Gastrocnemius medialis (tissue), 4 donors: Measurements from ENCODE around the gene CD58. TPM values are rescaled to one million over a fixed set of nuclear protein-coding genes. Genes with fewer than 3 reads are reported as not detected.

Source experiments
- ATAC-seq, 2 donors: fragments of 150-250 bp; one replicate each; pipeline ENCODE4 v1.9.1; 2016
- DNase-seq, 2 donors: peaks; one replicate each; pipeline ENCODE4 v3.0.0-alpha.2; 2019
- H3K27ac ChIP-seq, 4 donors: fragments of 200-600 bp; sonication (generic); 1 replicate in 1 of 4; 2 replicates in 3 of 4; pipeline ENCODE4 v1.5.1; 2016 to 2018; ENCODE audit warnings: mild to moderate bottlenecking in 2 of 4, moderate library complexity in 1 of 4
- H3K27me3 ChIP-seq, 3 donors: fragments of 200-600 bp; sonication (generic) in 2 of 3; 1 replicate in 1 of 3; 2 replicates in 2 of 3; pipeline versions ENCODE4 v1.5.1 to v1.6.0; 2016 to 2019; ENCODE audit warnings: mild to moderate bottlenecking in 1 of 3, moderate library complexity in 1 of 3
- H3K36me3 ChIP-seq, 2 donors: fragments of 200-600 bp; sonication (generic) in 1 of 2; one replicate each; pipeline ENCODE4 v1.5.1; 2017 to 2018
- H3K4me1 ChIP-seq, 2 donors: fragments of 200-600 bp; sonication (generic) in 1 of 2; one replicate each; pipeline ENCODE4 v1.5.1; 2016 to 2017; ENCODE audit warnings: mild to moderate bottlenecking in 2 of 2
- H3K4me3 ChIP-seq, 4 donors: fragments of 200-600 bp; sonication (generic) in 3 of 4; 1 replicate in 1 of 4; 2 replicates in 3 of 4; pipeline ENCODE4 v1.5.1; 2016 to 2019; ENCODE audit warnings: mild to moderate bottlenecking in 2 of 4
- H3K9me3 ChIP-seq, 3 donors: fragments of 200-600 bp; sonication (generic) in 2 of 3; 1 replicate in 1 of 3; 2 replicates in 2 of 3; pipeline ENCODE4 v1.5.1; 2016 to 2019
- POLR2A ChIP-seq, 2 donors: fragments of 450-650 bp; IDR thresholded peaks; one replicate each; pipeline ENCODE4 v1.6.1; 2017; ENCODE audit warnings: antibody characterized with exemption in 2 of 2, mild to moderate bottlenecking in 2 of 2, moderate library complexity in 2 of 2
- in situ Hi-C, 4 donors: fragments of 200-750 bp; cut with MboI; loops; one replicate each; pipeline versions ENCODE4 v1.15.0 to v1.8.0; 2017; ENCODE audit warnings: low sequenced_read_pairs in 4 of 4
- intact Hi-C: fragments of 100-400 bp; cut with DNase I; formaldehyde crosslinking; loops from one replicate; pipeline ENCODE4 v1.15.1; 2023; ENCODE audit warnings: low total_unique reads
- total RNA-seq, 4 donors: library from RNA; depleted of rRNA; stranded (reverse); fragments of >200 nt; gene quantifications; one replicate each; pipeline versions ENCODE4 v1.1.0 to v1.2.3, GENCODE V29; 2016
- TF ChIP-seq, protein P1 (sequence below), 5 experiments: fragments of 450-650 bp in 3 of 5; fragments of 200-600 bp in 2 of 5; sonication (generic) in 2 of 5; IDR thresholded peaks in 4 of 5; conservative IDR thresholded peaks in 1 of 5; 1 replicate in 4 of 5; 2 replicates in 1 of 5; pipeline ENCODE4 v1.5.1; 2016 to 2019; ENCODE audit warnings: antibody characterized with exemption in 5 of 5, mild to moderate bottlenecking in 3 of 5, moderate library complexity in 3 of 5

CD58 gene
- total RNA-seq, 4 donors from 2014 or later, result 4.1 to 15.9 (median 10.2) TPM

DNA sequence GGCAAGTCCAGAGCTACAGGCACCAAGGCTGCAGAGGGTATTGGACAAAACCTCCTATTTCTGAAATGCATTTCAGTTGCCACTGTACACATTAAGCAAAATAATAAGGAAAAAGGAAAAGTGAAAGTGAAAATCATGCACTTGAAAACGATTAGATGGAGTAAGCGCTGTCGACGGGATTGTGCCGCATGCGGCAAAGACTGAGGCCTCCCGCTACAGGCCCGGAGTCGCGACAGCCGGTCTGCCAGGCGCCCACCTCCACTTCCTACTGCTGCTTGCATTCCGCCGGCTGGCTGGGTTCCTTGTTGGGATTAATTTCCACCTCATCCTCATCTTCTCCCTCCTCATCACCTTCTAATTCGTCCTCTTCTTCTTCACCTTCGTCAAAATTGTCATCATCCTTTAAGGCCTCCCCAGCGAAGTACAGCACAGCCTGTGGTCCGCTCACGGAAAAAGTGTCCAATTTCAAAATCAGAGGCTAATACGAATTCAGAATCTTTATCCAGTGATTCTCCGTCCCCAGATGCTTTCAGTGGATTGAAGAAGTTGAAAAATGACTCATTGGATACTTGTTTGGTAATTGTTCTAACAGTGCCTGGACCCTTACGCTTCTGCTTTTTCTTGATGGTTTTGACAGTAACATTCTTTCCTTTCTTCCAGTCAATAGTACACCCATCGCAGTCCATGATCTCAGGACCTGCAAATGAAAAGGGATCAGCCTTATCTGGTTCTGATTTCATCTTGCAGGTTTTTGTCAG is 38.0 kb downstream of the CD58 start:
- Histone ChIP-seq H3K9me3 (no peaks in the 10 kb centered on the region), H3K36me3 (peaks cover 0 to 22% of the 10 kb centered on the region in 2 donors), H3K4me3 (no peak overlapping the region), H3K27ac (no peak overlapping the region), H3K27me3 (no peaks in the 10 kb centered on the region), H3K4me1 (no peaks in the 10 kb centered on the region)
- no peak for TF ChIP-seq POLR2A (IDR thresholded peaks at IDR 0.05)
- TF ChIP-seq, protein P1, sequence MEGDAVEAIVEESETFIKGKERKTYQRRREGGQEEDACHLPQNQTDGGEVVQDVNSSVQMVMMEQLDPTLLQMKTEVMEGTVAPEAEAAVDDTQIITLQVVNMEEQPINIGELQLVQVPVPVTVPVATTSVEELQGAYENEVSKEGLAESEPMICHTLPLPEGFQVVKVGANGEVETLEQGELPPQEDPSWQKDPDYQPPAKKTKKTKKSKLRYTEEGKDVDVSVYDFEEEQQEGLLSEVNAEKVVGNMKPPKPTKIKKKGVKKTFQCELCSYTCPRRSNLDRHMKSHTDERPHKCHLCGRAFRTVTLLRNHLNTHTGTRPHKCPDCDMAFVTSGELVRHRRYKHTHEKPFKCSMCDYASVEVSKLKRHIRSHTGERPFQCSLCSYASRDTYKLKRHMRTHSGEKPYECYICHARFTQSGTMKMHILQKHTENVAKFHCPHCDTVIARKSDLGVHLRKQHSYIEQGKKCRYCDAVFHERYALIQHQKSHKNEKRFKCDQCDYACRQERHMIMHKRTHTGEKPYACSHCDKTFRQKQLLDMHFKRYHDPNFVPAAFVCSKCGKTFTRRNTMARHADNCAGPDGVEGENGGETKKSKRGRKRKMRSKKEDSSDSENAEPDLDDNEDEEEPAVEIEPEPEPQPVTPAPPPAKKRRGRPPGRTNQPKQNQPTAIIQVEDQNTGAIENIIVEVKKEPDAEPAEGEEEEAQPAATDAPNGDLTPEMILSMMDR (IDR thresholded peaks at IDR 0.05 in 4 of 5, conservative IDR thresholded peaks at IDR 0.05 in 1 of 5), result no peak
- in situ Hi-C loops (no loop called here), intact Hi-C loops (no loop called here)
- DNase-seq (no peak), ATAC-seq (no peak)

DNA sequence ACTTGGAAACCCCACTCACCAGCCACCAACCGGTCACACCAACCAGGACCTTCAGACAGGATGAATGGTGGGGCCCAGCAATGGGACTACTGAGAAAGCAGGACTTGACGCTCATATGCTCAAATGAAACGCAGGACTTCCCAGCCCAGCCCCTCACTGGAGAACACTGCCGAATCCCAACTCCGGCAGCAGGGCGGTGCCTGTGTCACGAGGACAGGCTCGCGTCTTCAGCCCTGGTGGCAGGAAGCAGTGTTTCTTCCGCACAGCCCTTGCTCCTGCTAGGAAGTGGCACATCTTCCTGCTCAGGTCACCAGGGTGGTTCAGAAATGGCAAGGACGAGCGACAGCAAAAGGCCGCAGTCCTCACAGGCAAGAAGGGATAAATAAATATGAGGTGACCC is 38.9 kb downstream of the CD58 start:
- Histone ChIP-seq H3K4me3 (no peak overlapping the region), H3K9me3 (no peaks in the 10 kb centered on the region), H3K4me1 (no peaks in the 10 kb centered on the region), H3K27me3 (no peaks in the 10 kb centered on the region), H3K27ac (no peak overlapping the region), H3K36me3 (peaks cover 0 to 22% of the 10 kb centered on the region in 2 donors)
- in situ Hi-C loops, result no loop called here
- DNase-seq, result no peak
- no peak for TF ChIP-seq POLR2A (IDR thresholded peaks at IDR 0.05)
- TF ChIP-seq, protein P1 (IDR thresholded peaks at IDR 0.05 in 4 of 5, conservative IDR thresholded peaks at IDR 0.05 in 1 of 5), result no peak
- intact Hi-C loops, result no loop called here
- ATAC-seq, result no peak

- Histone ChIP-seq H3K27me3 (no peaks in the 10 kb centered on the region), H3K36me3 (peaks cover 0 to 16% of the 10 kb centered on the region in 2 donors), H3K27ac (no peak overlapping the region), H3K9me3 (no peaks in the 10 kb centered on the region), H3K4me1 (no peaks in the 10 kb centered on the region), H3K4me3 (no peak overlapping the region)
- no peak for ATAC-seq
- no peak for DNase-seq
- intact Hi-C loops (no loop called here), in situ Hi-C loops (no loop called here)
- no peak for TF ChIP-seq POLR2A (IDR thresholded peaks at IDR 0.05)
- TF ChIP-seq, protein P1 (IDR thresholded peaks at IDR 0.05 in 4 of 5, conservative IDR thresholded peaks at IDR 0.05 in 1 of 5), result no peak
Measured at GRCh38 chr1:116529681-116530080, 41.1 kb downstream of the CD58 start.

DNA sequence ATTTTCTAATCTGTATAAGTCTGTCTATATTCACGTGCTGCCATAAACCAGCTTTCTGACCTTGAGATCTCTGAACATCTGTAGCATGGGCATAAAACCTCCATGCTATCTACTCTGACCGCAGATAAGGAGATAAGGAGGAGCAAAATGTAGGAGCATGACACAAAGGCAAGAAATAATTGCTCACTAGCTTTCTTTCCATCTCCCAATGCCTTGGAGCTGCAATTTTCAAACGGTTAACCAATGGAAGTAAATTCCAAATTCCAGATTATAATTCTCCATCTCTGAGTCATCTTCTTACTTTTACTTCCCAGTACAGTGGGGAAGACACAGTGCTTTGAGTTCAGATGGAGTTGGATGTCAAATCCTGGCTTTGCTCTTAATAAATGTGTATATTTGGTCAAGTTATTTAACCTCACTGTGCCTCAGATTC is 41.6 kb downstream of the CD58 start:
- ATAC-seq, result no peak
- in situ Hi-C loops (no loop called here), intact Hi-C loops (no loop called here)
- H3K27ac ChIP-seq, result no peak overlapping the region
- H3K36me3 ChIP-seq, result peaks cover 0 to 16% of the 10 kb centered on the region in 2 donors
- no peak overlapping the region for H3K4me3 ChIP-seq
- H3K27me3 ChIP-seq, result no peaks in the 10 kb centered on the region
- no peak for DNase-seq
- no peak for TF ChIP-seq POLR2A (IDR thresholded peaks at IDR 0.05)
- TF ChIP-seq, protein P1 (IDR thresholded peaks at IDR 0.05 in 4 of 5, conservative IDR thresholded peaks at IDR 0.05 in 1 of 5), result no peak
- no peaks in the 10 kb centered on the region for H3K4me1 ChIP-seq
- no peaks in the 10 kb centered on the region for H3K9me3 ChIP-seq
